DMS53 treated with DMSO at 0.1 percent for 48 hours (cell line): ENCODE measurements around the gene CYBA.
"Not testable (repeated sequence)": the region's sequence is repeated elsewhere in the genome, so short reads cannot be mapped to it uniquely, and the experiment has no call there.

Experiments
- DNase-seq: peaks from one replicate; lab custom pipeline; 2025; ENCODE audit not compliant: unreplicated experiment; lab: John Stamatoyannopoulos, UW

The CYBA gene

DNA sequence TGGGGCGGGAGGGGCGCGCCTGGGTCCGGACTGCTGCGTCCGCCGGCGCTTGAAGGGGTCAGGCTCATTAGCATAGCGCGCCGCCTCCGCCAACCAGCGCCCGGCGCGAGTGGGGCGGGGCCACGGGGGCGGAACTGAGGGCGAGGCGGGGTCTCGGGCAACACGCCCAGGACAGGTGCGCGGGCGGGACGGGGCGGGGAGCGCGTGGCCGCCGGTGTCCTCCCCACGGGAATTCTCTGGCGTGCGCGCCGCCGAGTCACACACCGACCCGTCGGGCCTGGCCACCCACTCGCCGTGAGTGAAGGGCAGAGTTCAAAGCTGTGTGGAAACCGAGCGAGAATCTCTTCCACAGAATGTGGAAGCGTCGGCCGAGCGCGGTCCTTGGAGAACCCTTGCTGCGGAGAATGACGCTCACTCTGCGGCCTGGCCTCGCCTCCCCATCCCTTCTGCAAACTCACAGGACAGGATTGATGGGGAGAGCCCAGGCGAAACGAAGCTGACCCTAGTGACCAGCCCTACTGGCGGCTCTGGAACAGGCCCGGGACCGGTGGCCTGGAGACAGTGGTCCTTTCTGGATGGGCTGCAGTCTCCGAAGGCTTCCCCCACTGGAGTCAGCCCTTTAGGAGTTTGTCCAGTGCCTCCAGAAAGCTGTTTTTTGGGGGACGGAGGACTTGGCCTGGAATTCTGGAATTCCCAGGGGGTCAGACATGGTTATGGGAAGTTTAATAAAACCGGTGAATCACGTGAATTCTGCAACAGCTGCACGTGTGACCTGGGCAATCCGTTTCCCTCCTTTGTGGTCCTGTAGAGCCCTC lies 35.8 kb upstream of the CYBA start, which contains the start of gene SNAI3:
Gene SNAI3, minus strand, starts transcription at position 69 of the 815 bp plus-strand sequence. CDS start 101 bp downstream, outside the sequence.
- peak; percentile 68 for DNase-seq

DNA sequence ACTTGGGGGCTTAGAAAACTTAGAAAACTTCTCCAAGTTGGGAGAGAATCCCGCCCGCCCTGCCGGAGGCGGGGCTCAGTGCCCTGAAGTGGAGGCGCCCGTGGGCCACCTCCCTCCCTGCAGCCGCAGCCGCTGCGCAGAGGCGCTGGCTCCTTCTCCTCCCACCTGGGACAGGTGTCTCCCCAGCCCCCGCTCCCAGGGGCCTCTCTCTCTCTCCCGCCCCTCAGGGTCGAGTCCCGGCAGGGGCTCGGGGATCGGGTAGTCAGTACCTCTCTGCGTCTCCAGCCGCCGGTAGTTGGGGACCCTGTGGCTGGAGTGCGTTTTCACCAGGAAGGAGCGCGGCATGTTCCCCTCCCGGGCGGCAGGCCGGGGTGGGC lies 35.2 kb upstream of the CYBA start:
- peak; percentile 37 for DNase-seq

DNA sequence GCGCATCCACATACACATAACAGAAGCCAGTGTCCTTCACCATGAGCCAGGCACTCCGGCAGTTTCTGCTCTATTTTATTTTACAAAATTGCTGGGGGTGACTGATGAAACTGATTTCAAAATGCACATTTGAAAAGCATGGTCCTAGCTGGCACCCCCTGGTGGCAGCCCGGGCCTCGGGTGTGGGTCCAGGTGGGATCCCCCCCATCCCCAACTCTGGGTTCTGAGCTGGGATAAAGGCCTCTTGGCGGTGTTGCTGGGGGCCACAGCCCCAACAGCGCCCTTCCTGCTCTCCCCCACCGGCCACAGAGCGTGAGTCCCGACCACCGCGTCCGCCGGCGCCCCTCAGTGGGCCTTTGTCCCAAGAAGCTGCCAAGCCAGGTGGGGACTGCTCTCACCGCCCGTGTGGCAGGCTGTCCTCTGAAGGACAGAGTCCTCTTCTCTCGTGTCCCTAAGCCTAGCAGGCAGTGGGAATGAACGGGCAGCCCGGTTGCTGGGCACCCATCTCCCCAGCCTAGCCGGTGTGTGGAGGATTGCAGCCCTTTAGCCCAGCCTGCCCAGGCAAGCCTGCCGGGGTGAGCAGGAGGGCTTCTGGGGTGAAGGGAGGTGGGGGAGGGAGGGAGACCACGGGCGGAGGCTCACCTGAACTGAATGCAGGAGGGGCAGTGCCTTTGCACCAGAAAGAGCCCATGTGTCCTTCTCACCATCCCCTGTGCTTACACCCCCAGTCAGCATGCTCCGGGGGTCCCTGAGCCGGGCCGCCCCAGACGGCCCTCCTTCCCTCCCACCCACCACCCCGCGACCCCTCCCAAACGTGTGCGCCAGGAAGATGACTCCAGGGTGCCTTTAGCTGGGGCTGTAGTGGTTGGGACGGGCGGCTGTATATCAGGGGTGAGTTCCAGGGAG lies 34.6 kb upstream of the CYBA start:
- no peak for DNase-seq

GRCh38 chr16:88684569-88685155 lies 33.8 kb upstream of the CYBA start:
- no peak for DNase-seq

DNA sequence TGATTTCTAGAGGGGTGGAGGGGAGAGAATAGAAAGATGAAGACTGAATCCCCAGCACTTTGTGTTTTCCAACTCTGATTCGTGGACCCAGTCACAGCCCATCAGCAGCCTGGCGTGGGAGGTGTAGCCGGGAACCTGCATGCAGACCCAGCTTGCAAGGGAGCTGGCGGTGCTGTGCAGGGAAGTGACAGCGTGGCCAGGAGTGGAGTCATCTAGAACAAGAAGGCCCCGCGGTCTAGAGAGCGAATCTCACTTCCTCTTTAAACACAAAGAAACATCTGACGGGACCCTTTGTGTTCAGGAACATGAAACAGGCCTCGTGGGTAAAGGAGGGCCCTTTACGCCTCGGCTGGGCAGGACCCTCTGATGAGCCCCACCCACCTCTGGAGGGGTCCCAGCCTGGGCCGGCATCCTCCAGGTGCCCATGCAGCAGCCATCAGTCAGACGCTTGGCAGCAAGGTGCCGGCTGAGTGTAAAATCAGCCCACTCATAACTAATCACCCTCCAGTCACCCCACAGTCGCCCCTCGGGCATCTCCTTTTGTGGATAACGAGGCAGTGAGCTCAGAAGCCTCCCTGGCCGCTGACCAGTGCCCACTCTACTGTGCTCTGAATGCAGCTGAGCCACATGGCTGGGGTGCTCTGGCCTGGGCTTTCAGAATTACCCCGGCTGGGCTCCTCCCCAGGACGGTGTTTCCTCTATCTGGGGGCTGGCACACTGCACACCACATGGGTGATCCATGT lies 31.0 kb upstream of the CYBA start:
- no peak for DNase-seq

DNA sequence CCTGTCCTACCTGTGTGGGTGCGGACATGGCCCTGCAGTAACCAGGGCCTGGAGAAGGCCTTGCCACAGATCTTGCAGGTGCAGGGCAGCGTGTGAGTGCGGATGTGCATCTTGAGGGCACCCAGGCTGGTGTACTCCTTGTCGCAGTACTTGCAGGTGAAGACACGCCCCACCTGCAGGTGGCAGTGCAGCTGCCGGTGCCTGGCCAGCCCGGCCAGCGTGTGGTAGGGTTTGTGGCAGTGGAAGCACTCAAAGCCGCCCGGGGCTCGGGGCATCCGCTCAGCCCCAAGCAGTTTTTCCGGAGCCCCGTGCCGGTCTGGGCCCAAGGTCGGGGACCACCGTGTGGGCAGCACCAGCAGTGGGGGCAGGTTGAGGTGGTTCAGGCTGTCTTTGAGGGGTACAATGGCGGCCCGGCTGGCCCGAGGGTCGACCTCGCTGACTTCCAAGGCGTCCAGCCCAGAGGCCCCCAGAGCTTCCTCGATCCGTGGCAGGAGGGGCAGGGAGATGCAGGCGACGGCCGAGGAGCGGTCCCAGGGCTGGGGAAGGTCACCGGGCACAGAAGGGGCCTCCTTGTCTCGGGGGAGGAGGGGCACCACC lies 30.3 kb upstream of the CYBA start:
- peak; percentile 41 for DNase-seq

GRCh38 chr16:88680554-88681083 lies 29.8 kb upstream of the CYBA start:
- no peak for DNase-seq

GRCh38 chr16:88678224-88678979 lies 27.5 kb upstream of the CYBA start:
- no peak for DNase-seq

DNA sequence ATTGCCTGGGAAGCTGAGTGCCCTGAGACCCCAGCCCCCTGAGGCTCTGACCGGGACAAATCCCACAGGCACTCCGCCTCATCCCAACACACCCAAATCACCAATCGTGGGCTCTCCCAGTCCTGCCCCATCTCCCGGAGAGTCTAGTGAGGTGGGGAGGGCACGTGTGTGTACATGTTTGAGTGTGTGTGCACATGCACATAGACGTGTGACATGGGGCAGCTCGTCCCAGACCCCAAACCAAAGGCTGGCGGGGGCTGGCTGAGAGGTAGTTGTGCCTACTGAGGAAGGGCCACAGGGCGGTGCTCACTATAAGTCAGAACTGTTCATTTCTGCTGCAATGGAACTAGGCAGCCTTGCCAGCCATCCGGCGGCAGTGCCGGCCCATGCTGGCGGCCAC lies 26.9 kb upstream of the CYBA start:
- no peak for DNase-seq

DNA sequence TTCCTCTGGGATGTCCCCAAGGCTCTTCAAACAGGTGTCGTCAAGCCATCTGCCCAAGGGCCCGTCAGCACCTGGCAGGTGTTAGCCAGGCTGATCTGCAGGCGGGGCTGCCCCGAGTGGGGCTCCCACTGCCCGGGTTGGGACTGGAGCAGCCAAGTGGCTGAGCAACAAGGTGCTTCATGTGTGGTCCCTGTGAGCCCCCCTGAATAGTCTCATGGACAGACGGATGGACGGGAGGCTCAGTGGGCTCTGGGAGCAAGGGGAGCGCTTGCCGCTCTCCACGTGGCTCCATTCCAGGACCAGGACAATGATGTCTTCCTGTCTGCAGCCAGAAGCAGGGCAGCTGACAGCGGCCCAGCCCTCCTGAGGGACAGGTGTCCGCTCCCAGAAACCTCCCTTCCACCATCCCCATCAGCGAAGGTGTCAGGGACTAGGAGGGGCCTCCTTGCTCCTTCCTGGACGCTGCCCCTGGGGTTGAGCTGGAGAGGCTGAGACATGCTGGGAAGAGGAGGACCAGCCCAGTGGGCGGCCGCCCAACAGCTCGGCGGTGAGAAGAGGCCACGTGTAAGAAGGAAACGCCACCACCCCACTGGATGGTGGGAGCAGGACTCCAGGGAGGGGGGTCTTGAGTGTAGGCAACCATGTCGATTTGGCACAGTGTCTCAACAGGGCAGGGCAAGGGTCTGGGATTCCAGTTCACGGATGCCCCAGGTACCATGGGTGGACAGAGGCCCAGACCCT lies 25.8 kb upstream of the CYBA start:
- DNase-seq = no peak

DNA sequence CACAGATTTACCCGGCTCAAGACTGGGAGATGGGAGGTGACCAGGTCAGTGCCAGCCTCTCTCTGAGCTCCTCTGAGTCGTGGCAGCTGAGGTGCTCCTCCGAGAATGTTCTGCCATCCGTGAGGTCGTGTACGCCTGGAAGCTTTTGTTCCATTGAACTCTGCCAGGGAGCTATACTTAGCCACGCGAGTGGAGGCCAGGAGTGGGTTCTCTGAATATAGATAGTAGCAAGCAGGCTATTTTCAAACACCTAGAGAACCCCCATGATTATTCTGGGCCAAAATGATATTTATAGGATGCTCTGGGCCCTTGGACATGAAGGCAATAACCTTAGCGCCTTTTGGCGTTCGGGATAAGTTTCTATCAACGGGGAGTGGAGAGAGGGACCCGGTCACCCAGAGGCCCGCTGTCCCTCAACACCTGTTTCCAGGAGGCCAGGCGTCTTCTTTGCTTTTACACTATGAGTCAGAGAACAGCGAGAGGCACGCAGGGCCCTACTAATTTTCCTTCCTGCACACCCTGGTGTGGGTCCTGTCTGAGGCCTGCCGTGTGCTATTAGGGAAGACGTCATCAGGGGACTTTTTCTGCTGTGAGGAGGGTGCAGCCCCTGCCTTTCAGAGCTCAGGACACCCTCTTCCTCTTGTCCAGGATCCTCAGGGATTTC lies 23.0 kb upstream of the CYBA start:
- no peak for DNase-seq

DNA sequence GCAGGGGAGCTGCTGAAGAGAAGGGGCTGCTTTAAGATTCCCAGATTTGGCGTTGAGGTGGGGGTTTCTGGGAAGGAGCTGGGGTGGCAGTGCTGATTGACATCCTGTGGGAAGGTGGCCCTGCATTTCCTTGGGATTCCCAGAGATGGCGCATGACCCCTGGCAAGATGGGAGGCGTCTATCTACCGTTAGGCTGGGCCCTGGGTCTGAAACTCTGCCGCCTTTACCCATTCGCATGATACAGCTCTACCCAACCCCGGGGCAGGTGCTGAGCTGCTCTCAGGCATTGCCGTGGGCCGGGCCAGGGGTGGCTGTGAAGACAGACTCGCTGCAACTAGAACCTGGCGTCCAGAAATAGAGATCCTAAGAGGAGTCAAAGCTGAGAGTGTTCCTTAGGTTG lies 21.9 kb upstream of the CYBA start:
- peak; percentile 7 for DNase-seq

DNA sequence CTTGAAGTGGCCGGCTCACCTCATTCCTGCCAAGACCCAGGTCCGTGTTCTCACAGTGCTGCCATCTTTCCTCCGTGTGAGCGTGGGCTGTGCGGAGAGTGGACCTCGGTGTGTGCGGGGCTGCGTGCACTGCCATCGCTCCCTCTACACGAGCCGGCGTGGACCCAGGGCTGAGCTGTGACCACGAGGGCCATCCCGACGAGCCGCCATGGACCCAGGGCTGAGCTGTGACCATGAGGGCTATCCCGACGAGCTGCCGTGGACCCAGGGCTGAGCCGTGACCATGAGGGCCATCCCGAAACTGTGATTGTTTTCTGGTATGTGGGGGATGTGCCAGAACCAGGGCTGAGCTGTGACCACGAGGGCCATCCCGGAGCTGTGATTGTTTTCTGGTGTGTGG lies 21.0 kb upstream of the CYBA start:
- DNase-seq = no peak

GRCh38 chr16:88669980-88670379 lies 19.1 kb upstream of the CYBA start:
- DNase-seq = no peak

GRCh38 chr16:88669493-88669892 lies 18.6 kb upstream of the CYBA start:
- not testable (repeated sequence) for DNase-seq

GRCh38 chr16:88667461-88667860 lies 16.6 kb upstream of the CYBA start:
- no peak for DNase-seq

- DNase-seq = no peak
These were observed 14.7 kb upstream of the CYBA start for GRCh38 chr16:88665570-88665969.

GRCh38 chr16:88665148-88665547 lies 14.3 kb upstream of the CYBA start:
- no peak for DNase-seq
